ENCODE measurements around the gene NKIRAS2.
"Not testable (repeated sequence)": the region's sequence is repeated elsewhere in the genome, so short reads cannot be mapped to it uniquely, and the experiment has no call there.

NKIRAS2 gene

DNA sequence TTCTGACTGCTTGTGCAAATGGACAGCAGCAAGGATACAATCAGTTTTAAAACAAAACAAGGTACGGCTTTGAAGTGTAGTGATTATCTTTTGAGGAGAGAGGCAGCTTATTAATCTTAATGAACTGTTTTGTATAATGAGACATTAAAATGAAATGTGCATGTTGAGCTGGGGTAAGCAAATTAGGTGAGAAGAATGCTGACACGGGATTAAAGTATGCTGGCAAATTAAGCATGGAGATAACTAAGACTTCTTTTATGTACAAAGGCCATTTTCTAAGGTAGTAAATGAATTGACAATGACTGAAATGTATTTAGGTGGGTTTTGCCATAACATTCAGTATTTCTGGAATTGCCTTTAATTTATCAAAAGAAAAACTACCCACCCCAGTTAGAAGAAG is 21.4 kb upstream of the NKIRAS2 start:
- DNase-seq (ENCODE audit: low read depth, low spot score): no peak

DNA sequence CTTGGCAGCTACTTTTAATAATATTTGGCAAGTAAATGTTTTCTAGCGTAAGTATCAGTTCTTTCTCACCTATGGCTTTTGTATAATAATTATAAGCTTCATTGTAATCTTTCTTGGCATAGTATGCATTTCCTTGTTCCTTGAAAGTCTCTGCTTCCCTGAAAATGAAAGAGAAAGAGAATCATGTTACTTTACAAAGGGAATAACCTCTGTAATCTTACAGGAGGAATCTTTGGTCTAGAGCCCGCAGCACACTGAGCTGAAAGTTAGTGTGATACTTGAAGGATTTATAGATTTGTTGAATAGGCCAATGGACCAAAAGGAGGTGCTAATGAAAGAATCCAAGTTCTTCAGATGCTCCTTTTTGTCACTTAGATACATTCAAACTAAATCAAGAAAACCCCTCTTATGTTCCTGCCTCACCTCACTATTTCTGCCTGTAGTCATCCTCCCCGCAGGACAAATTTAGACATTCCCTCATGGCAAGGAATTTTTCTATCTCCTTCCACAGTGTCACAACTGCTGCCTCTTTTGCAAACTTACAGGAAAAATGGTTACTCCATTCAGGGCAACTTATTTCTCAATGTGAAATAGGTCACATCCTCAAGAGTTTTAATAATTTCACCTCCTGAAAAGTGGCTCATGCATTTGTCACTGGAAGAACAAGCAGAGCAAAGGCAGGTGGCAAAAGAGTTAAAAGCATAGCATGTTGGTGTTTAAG is 19.3 kb upstream of the NKIRAS2 start:
- no peak for DNase-seq (ENCODE audit: low read depth, low spot score)

DNA sequence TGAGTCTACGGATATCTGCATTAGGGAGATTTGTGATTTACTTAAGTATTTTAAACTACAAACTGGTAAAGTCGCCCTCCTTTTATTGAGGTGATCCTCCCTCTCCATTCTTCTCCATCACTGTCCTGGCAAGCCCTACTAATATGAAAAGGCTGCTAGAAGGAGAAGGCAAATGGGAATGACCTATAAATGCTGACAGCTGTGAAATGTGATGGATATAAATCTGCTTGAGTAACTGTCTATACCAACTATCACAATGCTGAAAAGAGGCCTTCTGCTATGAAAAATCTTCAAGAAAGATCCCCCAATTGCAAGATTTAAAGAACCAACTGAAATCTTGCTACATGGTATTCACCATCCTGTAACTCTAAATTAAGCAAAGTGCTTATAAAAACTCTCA is 18.2 kb upstream of the NKIRAS2 start:
- DNase-seq (ENCODE audit: low read depth, low spot score): no peak

DNA sequence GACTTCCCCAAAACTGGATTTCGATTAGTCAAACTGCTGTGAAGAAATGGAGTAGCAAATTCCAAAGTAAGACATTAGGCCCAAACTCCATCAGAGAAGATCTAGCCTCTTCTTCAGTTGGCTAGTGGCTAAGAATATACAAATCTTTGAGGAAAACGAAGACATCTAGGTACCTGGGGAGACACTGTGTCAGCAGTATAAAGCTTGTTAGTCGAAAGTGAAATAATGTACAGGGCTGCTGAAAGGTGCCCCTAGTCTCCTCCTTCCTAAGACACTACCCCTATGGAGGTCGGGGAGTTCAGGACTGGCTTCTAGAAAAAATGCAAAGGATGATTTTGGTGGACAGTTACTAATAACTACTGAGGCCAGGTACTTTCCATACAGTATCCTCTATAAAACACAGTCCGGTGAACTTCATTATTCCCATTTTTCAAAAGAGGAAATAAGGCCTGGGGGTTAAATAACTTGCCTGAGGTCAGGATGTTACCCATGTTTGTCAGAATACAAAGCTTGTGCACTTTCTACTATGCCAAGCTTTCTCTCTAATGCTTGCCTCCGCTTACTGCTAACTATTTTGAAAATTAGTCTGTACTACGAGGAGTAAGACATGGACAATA is 17.6 kb upstream of the NKIRAS2 start:
- no peak for DNase-seq (ENCODE audit: low read depth, low spot score)

DNA sequence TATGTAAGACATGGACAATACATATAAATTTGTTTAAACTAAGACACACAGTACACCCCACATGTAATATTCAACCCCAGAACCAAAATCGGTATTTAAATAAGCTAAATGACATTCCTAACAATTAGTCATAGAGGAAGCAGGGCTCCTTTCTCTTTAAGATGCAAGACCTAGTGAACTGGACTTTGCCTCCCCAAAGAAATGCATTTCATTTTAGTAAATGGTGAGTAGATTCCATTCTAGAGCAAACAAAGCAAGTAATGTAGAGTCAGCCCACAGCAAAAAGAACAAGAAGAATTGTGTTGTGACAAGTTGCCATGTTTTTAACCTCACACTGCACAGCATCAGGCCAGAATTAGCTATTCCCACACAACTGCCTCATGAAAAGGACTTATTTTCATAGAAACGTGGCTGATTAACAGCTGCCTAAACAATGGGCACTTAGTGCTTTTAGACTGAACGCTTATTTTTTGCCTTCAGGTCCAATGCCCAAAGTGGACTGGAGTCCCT is 17.0 kb upstream of the NKIRAS2 start:
- DNase-seq (ENCODE audit: low read depth, low spot score): no peak

DNA sequence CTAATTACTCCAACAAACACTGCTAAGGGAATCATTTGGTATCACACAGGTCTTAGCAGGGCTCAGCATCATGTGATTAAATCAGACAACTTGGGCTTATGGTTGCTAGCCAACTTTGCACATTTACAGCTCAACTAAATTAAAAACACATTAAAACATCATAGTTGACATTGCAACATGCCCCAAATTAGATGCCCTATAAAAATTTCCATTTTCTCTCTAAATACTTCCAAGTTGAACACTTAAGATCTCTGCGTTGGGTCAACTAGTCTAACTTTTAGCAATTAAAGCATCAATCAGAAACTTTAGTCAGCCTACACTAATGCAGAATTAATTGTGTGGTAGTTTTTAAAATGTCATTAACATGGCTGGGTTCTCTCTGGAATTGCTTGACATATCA is 14.7 kb upstream of the NKIRAS2 start:
- DNase-seq (ENCODE audit: low read depth, low spot score): no peak

DNA sequence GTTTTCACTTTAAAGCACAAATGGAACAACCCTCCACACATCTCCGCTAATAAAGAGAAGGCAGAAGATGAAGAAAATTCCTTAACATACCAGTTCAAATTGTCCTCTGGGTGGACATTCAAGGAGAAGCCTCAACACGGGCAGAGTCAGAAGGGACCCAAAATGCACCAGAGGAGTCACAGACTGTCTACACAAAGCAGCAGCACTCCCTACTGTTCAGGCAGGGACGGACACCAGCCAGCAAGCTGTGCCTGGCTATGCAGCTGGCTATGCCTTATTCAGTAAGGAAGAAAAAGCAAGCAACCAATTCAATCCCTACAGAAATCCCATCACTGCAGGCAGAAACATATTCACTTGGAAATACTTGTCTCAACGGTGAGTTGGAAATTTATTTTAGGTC is 10.7 kb upstream of the NKIRAS2 start:
- DNase-seq (ENCODE audit: low read depth, low spot score): no peak

DNA sequence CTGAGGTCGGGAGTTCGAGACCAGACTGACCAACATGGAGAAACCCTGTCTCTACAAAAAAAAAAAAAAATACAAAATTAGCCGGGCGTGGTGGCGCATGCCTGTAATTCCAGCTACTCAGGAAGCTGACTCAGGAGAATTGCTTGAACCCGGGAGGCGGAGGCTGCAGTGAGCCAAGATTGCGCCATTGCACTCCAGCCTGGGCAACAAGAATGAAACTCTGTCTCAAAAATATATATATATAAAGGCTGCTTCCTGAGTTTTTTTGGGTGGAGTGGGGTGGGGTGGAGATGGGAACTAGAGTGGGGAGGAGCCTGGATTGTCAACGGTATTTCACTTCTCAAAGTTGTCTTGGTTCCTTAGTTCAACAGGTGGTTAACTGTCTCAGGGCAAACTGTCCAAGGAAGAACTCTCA is 9.6 kb upstream of the NKIRAS2 start:
- DNase-seq (ENCODE audit: low read depth, low spot score): not testable (repeated sequence)

DNA sequence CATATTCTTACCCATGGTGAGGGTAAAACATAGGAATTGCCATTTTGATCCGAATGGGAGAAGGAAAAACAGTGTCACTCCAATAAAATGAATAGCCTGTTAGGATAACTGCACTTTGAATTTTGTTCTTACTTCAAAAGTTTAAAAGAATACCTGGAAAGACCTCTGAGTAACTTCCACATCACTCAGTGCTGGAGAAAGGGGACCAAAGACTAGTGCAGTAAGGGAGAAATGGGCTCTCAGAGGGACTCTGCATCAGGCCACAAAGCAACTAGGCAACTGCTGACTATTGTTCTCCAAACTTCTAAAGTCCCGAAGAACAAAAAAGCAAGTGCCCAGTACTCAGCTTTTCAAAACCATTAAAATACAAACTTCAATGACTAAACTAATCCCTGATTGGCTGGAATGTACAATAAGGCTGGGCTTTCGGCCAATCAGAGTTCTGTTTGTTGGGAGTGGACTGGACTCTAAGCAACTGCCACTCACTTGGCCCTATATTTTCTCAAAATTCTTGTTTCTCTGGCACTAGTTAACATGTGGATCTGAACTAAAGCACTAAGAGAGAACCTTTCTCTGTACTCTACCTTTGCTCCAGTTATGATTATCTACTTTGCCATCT is 8.9 kb upstream of the NKIRAS2 start:
- DNase-seq (ENCODE audit: low read depth, low spot score): no peak

DNA sequence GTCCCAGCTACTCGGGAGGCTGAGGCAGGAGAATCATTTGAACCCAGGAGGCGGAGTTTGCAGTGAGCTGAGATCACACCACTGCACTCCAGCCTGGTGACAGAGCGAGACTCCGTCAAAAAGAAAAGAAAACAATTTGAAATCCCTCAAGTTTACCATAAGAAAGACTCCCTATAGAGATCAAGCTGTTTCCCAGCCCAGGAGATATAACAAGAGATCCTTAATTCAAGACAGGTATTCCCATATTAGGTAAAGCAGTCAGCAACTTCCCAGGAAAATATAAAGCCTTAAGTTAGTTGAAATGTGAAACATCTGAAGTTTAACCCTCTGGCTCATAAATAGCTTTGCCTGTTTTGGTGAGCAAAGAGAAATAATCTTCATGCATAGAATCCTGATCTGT is 7.5 kb upstream of the NKIRAS2 start:
- not testable (repeated sequence) for DNase-seq (ENCODE audit: low read depth, low spot score)

DNA sequence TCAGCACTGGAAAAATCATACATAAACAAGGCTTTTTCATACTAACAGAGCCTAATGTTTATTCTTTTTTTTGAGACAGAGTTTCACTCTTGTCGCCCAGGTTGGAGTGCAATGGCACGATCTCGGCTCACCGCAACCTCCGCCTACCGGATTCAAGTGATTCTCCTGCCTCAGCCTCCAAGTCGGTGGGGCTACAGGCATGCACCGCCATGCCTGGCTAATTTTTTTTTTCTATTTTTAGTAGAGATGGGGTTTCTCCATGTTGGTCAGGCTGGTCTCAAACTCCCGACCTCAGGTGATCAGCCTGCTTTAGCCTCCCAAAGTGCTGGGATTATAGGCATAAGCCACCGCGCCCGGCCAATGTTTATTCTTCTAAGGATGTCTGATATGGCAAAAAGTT is 6.2 kb upstream of the NKIRAS2 start:
- not testable (repeated sequence) for DNase-seq (ENCODE audit: low read depth, low spot score)

DNA sequence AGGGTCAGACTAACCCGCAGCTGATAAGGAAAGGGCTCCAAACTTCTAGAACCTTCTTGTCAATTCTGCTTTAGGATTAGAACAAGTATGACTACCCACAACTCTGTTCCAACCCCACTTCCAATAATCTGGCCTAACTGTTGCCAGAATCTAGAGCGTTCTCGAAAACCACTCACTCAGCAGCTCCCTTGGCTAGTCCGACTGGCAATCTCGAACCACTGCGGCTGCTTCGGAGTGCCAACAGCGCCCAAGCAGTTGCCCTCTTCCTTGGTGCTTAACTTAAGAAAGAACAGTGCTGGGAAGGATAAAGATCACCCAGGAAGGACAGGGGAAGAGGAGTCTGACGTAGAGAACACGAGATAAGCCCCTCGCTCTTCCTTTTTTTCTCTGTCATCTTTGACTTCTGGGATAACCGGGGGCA is 3.5 kb upstream of the NKIRAS2 start:
- DNase-seq (ENCODE audit: low read depth, low spot score): no peak

DNA sequence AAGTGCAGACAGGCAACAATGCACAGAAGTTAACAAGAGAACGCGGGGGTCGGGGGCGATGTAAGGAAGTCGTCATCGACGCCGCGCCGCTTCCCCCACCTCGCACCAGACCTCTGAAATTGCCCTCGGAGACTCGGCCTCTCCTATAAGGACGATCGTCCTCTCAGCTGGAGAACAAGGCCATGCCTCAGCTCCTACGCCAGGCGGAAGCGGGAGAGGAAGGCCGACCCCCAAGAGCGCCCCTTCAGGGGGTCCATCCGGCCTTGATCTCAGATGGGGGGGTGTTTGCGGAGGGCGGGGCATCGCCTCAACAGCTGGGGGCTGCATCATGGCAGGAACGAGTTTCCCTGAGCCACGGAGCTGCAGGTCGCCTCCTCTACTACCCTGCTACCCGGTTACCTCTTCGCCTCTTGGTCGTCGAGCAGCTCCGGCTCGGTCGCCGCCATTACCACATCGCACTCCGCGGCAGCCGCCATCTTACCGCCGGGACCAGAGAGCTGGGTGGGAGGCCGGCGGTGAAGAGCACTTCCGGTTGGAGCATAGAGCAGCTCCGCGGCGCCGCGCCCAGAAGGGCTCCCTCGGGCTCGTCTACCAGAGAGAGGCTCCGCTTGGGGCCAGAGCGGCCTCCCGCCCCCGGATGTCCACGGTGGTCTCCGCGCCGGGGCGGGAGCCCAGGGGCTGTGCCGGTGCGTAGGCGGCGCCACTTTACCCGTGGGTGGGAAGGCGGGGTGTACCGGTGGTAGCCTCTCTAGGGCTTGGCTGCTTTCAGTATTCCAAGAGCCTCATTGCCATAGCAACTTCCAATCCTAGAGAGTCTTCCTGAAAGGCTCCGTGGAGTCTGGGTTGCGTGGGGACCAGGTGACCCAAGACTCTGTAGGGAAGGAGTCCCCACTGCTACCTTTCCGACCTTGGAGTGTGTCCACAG is 2.7 kb upstream of the NKIRAS2 start, which contains the start of gene DNAJC7:
Gene DNAJC7, minus strand, starts transcription at position 499 of the 925 bp plus-strand sequence. Its CDS starts 23 bp downstream, at position 476.
- DNase-seq (ENCODE audit: low read depth, low spot score): no peak

DNA sequence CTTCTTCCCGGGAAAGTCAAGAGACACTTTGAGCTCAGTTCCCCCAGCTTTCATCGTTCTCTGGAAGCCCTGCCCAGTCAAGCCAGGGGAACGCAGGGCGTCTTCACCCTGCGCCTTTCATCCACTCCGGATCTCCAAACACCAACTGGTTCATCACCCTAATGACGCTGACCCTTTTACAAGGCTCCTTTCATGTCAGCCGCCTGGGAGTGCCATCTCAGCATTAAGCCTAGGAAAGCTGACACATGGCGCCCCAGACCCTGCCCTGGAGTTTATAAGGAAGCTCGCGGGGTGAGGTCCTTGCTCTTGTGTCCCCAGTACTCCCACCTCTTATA is 2.1 kb upstream of the NKIRAS2 start:
- no peak for DNase-seq (ENCODE audit: low read depth, low spot score)

DNA sequence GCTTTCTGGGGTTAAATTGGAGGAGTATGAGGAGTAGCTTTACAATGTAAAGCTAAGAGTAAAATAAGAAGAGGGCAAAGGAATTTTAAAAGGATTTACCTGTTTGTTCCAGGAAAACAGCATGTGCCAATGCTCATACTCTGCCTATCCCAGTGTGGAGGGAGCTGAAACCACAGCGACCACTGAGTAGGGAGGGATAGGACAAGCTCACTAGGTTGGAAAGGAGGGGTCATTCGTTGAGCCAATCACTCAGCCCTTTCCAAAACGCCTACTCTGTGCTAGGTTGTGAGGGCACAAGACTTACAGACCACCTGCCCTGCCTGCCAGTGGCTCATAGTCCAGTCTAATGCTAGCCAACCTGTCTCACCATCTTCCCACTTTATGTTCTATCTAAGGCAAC is 1.6 kb upstream of the NKIRAS2 start:
- no peak for DNase-seq (ENCODE audit: low read depth, low spot score)

DNA sequence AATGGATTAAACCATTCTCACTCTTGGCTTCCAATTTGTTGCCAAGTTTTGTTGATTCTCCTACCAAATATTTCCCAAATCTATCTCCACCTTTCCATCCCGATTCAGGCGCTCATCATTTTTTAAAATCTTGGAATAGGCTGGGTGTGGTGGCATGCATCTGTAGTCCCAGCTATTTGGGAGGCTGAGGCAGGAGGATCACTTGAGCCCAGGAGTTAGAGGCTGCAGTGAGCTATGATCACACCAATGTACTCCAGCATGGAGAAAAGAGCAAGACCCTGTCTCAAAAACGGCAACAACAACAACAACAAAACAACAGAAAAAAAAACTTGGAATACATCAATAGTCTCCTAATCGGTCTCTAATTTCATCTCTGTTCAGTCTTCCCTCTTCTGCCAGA is 902 bp upstream of the NKIRAS2 start:
- no peak for DNase-seq (ENCODE audit: low read depth, low spot score)

DNA sequence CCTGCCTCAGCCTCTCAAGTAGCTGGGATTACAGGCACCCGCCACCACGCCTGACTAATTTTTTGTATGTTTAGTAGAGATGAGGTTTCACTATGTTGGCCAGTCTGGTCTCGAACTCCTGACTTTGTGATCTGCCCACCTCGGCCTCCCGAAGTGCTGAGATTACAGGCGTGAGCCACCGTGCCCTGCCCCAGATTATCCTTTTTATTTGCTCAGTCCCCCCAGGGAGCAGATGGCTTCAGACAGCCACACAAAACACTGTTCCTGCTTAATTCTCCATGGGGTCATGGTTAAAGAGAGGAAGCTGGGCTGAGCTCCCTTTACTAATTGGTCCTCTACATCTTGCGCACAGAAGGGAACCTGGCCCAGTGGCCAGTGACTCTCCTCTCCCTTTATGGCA is 955 bp downstream of the NKIRAS2 start:
- DNase-seq (ENCODE audit: low read depth, low spot score): not testable (repeated sequence)

DNA sequence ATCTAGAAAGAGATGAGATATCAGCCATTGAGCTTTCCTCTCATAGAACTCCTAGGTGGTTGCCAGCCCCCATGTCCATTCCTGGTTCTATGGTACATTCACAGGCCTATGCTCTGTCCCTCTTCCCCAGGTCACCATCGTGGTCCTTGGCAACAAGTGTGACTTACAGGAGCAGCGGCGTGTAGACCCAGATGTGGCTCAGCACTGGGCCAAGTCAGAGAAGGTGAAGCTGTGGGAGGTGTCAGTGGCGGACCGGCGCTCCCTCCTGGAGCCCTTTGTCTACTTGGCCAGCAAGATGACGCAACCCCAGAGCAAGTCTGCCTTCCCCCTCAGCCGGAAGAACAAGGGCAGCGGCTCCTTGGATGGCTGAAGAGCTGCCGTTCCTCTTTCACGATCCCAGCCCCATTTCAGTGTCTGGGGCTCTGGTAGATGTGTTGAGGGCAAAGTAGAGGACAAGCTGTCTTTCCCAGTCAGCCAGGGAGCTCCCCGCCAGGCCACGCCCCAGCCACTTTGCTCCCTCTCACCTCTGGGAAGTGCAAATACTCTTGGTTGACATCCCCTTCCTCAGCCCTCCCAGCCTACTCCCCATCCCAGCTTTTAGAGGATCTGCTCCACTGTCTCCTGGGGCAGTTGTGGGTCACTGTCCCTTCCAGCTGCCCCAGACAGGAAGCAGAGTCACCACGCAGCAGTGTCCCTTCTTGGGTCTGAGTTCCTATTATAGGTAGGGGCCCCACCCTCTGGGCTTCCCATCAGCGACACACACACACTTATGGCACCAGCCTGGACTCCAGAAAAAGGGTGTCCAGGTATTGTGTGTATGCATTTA is 3.8 kb downstream of the NKIRAS2 start:
- no peak for DNase-seq (ENCODE audit: low read depth, low spot score)

DNA sequence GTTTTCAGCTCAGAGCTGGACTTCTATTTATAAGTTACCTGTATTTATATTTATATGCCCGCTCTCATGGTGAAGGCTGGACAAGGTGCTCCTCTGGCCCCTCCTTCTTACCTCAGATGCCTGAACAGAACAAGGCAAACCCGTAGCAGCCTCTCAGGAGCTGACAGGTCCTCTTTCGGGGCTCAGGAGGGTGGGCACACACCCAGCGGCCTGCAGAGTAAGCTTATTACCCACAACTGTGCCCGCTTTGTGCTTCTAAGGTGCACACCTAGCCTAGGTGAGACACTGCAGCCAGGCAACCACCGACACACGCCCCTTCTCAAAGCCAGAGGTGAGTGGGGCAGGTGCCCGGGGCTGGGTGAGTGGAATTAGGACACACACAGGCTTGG is 5.3 kb downstream of the NKIRAS2 start:
- no peak for DNase-seq (ENCODE audit: low read depth, low spot score)

DNA sequence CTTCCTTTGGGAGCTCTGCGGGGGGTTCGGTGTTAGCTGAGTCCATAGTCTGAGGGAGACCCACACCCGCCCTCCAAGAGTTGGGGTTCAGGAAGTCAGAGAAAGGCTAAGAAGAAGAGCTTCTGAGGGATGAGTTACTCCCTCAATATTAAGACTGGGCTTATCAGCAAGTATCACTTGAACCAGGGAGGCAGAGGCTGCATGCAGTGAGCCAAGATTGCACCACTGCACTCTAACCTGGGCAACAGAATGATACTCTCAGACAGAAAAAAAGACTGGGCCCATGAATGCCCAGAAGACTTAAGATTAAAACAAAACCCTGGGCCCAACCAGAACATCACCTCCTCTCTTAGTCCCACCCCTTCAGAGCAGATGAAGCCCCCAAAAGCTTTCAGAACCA is 6.0 kb downstream of the NKIRAS2 start:
- no peak for DNase-seq (ENCODE audit: low read depth, low spot score)

Data from iPS DF 19.7 (cell line).